Measurements from ENCODE around the gene DUOXA2.

GRCh38 chr15:45116482-45117307 lies 2.6 kb downstream of the DUOXA2 start:
- TF ChIP-seq CTCF (IDR thresholded peaks at IDR 0.05): no peak
- no peak for TF ChIP-seq CDX4 (CRISPR knock-in tag; IDR thresholded peaks at IDR 0.05; ENCODE audit: borderline replicate concordance)
- TF ChIP-seq MAX (CRISPR knock-in tag; IDR thresholded peaks at IDR 0.05): no peak
- TF ChIP-seq SOX15 (CRISPR knock-in tag; IDR thresholded peaks at IDR 0.05): no peak
- TF ChIP-seq STAT6 (CRISPR knock-in tag; conservative IDR thresholded peaks at IDR 0.05; ENCODE audit: low read depth): no peak
- TF ChIP-seq ZNF512 (CRISPR knock-in tag; IDR thresholded peaks at IDR 0.05; ENCODE audit: borderline replicate concordance): no peak
